ENCODE data around the gene ATG101.
A peak's percentile ranks its signal among the peaks of the same experiment; 100 is the strongest.

The ATG101 gene

DNA sequence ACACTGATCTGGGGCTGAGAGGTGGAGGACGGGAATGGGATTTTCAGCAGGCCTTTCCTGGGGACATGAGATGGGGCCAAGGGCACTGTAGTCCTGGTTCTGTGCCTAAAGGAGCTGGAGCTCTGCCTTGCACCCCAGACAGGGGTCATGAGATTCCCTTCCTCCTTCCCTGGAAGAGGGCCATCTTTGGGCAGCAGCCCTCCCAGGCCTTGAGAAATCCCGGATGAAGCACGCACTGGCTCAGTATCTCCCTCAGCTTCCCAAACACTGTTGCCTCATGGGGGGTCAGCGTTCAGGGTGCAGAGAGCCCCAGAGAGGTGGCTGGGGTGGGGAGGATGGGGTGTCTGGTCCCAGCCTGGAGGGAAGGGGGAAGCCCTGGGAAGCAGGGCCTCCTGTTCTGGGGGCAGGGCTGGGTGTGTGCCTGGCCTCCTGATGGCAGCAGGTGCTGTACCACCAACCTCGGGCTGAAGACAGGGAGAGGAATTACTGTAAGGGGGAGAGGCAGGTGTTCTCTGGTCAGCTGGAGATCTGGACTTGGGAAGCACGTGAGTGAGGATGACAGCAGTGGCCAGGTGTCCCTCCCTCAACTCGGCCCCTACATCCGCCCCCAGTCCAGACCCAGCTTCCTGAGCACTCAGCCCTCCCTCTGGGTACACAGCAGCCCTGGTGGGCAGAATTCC lies 26.9 kb upstream of the ATG101 start:
- DNase-seq, result no peak

DNA sequence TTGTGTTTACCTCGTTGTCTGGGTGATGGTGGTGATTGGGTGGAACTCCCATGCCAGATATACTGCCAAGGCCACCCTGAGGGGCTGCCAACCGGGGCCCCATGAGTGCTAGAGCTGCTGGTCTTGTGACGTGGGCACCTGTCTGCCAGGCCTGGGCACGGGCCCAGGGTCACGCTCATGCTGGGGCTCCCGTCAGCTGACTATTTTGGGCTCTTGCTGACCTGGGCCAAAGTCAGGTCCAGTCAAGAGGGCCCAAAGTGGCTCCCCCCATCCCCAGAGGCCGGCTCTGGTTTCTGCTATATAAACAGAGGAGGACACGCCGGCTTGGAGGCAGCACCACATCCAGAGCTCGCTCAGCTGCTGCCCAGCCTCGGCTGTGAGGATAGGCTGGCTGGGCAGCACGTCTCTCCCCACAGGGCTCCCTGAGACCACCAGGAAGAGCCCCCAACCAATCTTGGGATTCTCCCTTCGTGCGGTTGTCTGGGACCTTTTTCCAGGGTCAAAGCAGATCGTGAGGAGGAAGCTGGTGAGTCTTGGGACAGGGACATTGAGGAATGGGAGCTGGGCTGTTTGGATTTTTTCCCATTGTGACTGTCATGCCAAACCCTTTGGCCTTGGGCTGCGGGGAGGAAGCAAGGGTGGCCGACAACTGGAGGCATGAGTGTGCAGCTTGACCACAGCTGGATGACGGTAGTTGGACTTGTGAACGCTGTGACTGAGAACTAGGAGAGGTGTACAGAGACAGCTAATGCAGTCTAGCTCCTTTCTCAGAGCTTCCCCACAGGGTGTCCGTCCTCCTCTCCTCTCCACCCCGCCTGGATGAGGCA lies 26.2 kb upstream of the ATG101 start:
- DNase-seq, result no peak

- peak; percentile 41 to 61 for DNase-seq
Observed at GRCh38 chr12:52044292-52044983, 25.3 kb upstream of the ATG101 start.

DNA sequence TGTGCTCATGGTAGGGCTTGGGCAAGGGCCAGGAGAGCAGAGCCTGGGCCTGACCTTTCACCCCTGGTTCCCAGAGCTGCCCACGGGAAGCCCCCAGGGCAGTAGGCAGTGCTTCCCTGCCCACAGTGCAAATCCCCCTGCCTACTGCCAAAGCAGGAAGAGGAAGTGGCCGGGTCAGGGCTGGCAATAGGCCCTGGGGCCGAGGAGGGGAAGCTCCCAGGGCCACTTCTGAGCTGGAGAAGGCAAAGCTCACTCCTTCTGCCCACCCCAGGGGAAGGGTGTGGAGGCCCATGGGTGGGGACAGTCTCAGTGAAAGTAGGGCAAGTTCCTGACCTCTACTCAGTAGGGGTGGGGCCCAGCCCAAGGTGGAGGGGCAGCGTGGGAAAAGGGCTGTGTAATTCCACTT lies 24.0 kb upstream of the ATG101 start:
- no peak for DNase-seq

DNA sequence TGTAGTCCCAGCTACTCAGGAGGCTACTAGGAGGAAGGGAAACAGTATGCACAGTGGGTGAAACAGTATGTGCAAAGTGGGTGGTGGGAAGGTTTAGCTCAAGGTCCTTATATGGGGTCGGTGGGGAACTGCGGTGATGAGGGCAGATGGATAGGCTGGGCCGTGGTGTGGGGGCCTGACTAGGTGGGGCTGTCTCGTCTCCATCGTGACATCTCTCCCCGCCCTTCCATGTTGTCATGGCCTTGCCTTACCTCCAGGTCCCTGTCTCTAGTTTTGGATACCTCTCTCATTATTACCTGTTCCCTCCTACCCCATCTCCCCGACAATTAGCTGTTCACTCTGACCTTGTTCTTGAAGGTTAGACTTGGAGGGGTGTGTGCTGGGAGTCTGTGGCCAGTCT lies 22.9 kb upstream of the ATG101 start:
- DNase-seq, result no peak

GRCh38 chr12:52049286-52049685 lies 20.5 kb upstream of the ATG101 start:
- DNase-seq, result no peak

GRCh38 chr12:52049688-52050087 lies 20.1 kb upstream of the ATG101 start:
- no peak for DNase-seq

GRCh38 chr12:52050116-52050757 lies 19.5 kb upstream of the ATG101 start:
- no peak for DNase-seq

GRCh38 chr12:52050758-52051541 lies 18.8 kb upstream of the ATG101 start, which contains the start of gene NR4A1:
Gene NR4A1 (plus strand): TSS chr12:52051442. CDS start chr12:52054329, 2,887 bp downstream.
- peak; percentile 72 to 83 for DNase-seq

DNA sequence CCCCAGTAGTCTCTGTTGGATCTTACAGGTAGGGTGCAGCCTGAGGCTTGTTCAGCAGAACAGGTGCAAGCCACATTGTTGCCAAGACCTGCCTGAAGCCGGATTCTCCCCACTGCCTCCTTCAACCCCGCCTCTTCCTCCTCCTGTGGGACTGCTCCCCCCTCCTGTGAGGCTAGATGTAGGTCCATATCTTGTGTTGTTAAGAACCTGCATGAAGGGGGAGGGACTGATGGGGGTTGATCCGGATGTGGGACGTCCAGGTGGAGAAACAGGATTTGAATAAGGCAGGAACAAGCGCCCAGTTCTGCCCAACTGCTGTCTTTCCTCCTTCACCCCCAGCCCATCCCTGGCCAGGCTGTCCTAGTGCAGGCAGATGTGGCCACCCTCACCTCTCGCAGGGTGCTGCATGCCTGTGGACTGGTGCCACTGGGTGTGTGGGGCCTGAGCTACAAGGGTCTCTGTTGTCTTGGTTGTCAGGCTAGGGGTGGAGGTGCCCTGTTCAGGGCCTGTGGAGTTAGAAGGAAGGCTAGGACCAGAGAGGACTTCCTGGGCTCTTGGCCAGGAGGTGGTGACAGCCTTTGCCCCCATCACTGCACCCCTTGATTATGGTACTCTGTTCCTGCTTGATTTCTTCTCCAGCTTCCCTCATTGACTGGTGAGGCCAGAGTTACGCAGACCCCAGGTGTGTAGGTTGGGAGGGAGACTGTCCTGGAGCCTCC lies 17.2 kb upstream of the ATG101 start:
- DNase-seq, result no peak

GRCh38 chr12:52053536-52054209 lies 16.1 kb upstream of the ATG101 start:
- no peak for DNase-seq

DNA sequence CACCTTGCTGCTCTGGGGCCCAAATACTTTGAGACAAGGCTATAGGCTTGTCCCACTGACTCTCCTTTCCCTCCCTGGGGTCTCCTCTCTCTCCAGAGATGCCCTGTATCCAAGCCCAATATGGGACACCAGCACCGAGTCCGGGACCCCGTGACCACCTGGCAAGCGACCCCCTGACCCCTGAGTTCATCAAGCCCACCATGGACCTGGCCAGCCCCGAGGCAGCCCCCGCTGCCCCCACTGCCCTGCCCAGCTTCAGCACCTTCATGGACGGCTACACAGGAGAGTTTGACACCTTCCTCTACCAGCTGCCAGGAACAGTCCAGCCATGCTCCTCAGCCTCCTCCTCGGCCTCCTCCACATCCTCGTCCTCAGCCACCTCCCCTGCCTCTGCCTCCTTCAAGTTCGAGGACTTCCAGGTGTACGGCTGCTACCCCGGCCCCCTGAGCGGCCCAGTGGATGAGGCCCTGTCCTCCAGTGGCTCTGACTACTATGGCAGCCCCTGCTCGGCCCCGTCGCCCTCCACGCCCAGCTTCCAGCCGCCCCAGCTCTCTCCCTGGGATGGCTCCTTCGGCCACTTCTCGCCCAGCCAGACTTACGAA lies 15.4 kb upstream of the ATG101 start:
- DNase-seq, result no peak

DNA sequence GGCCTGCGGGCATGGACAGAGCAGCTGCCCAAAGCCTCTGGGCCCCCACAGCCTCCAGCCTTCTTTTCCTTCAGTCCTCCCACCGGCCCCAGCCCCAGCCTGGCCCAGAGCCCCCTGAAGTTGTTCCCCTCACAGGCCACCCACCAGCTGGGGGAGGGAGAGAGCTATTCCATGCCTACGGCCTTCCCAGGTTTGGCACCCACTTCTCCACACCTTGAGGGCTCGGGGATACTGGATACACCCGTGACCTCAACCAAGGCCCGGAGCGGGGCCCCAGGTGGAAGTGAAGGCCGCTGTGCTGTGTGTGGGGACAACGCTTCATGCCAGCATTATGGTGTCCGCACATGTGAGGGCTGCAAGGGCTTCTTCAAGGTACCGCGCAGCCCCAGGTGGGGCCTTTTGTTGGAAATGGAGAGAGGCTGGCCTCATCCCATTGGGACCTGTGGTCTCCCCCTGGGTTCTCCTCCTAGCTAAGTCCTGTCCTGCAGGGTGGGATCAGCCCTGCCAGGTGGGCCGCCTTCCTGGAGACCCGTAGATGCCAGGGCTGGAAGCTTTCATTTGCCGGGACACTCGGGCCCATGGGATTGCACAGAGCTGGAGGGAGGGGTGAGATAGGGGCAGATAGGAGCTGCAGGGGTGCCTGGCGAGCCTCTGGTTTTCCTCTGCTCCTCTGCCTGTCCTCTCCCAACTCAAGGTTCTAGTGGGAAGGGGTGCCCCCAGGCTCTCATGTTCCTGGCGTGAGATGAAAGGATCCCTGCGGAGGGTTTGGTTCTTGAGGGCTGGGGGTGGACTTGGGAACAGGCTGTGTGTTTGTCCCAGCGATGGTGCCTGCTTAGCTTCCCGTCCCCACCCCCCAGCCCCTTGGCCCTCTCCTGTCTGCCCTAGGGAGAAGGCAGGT lies 14.7 kb upstream of the ATG101 start:
- no peak for DNase-seq

GRCh38 chr12:52055731-52056711 lies 13.8 kb upstream of the ATG101 start:
- DNase-seq, result peak; percentile 60 to 68

GRCh38 chr12:52056801-52057637 lies 12.8 kb upstream of the ATG101 start:
- DNase-seq, result no peak

- DNase-seq, result no peak
Observed at GRCh38 chr12:52057638-52058576, 11.9 kb upstream of the ATG101 start.

All from hippocampal formation (tissue), 2 donors.